Stomach (tissue), 9 donors: ENCODE results near the gene TADA2A. TPM values are rescaled to one million over a fixed set of nuclear protein-coding genes. Genes with fewer than 3 reads are reported as not detected.
A peak's percentile ranks its signal among the peaks of the same experiment; 100 is the strongest.

Source experiments
- DNase-seq, 2 donors: peaks; one replicate each; pipeline versions ENCODE4 v3.0.0 to v3.0.0-alpha.2; 2013 to 2019
- H3K27ac ChIP-seq, 5 donors: fragments of 200-600 bp in 4 of 5; sonication (generic) in 4 of 5; one replicate each; pipeline ENCODE4 v1.5.1; 2013 to 2019; ENCODE audit warnings: mild to moderate bottlenecking in 1 of 5, moderate library complexity in 1 of 5
- H3K27me3 ChIP-seq, 3 donors: fragments of 200-600 bp; sonication (generic); one replicate each; pipeline ENCODE4 v1.5.1; 2017 to 2019; ENCODE audit warnings: mixed run types in 1 of 3
- H3K36me3 ChIP-seq, 4 donors: fragments of 200-600 bp; sonication (generic); 1 replicate in 3 of 4; 2 replicates in 1 of 4; pipeline ENCODE4 v1.5.1; 2016 to 2019
- H3K4me1 ChIP-seq, 4 donors: fragments of 200-600 bp; sonication (generic); one replicate each; pipeline ENCODE4 v1.5.1; 2016 to 2019
- H3K4me3 ChIP-seq, 4 donors: fragments of 200-600 bp; sonication (generic) in 3 of 4; one replicate each; pipeline ENCODE4 v1.5.1; 2016 to 2019; ENCODE audit warnings: mild to moderate bottlenecking in 1 of 4
- H3K9me3 ChIP-seq, 4 donors: fragments of 200-600 bp; sonication (generic); one replicate each; pipeline ENCODE4 v1.5.1; 2016 to 2019
- EP300 ChIP-seq: sonication (generic); formaldehyde crosslinking; IDR thresholded peaks from one replicate; pipeline ENCODE4 v1.6.1; 2017; ENCODE audit warnings: antibody characterized with exemption
- POLR2A ChIP-seq, 4 donors: fragments of 450-650 bp; IDR thresholded peaks; one replicate each; pipeline ENCODE4 v1.6.1; 2016; ENCODE audit warnings: antibody characterized with exemption in 4 of 4, control low read depth in 2 of 4, mild to moderate bottlenecking in 1 of 4, moderate library complexity in 1 of 4
- POLR2AphosphoS5 ChIP-seq, 3 donors: sonication (generic); formaldehyde crosslinking; IDR thresholded peaks; one replicate each; pipeline ENCODE4 v1.6.1; 2016; ENCODE audit warnings: antibody characterized with exemption in 3 of 3
- WGBS, 5 donors: extraction: QIAGEN DNeasy Blood & Tissue Kit in 3 of 5; methylation state at CpG; one replicate each; pipeline versions ENCODE4 v1.1.5 to v1.1.7; 2013 to 2018; 5-methylcytosine and 5-hydroxymethylcytosine counted together
- intact Hi-C: fragments of 100-400 bp; cut with DNase I; formaldehyde crosslinking; loops from one replicate; pipeline ENCODE4 v1.15.1; 2023; ENCODE audit warnings: low total_unique reads
- polyA plus RNA-seq, 3 donors: library from polyadenylated mRNA; stranded (reverse); fragments of 200-250 nt; gene quantifications; one replicate each; pipeline ENCODE4 v1.2.3, GENCODE V29; 2013
- total RNA-seq, 5 donors: library from RNA; depleted of rRNA; stranded (reverse); fragments of >200 nt; gene quantifications; one replicate each; pipeline versions ENCODE4 v1.1.0 to v1.2.3, GENCODE V29; 2014 to 2016
- TF ChIP-seq, protein P1 (sequence below), 7 experiments: fragments of 450-650 bp in 4 of 7; fragments of 200-600 bp in 3 of 7; sonication (generic) in 3 of 7; IDR thresholded peaks; one replicate each; pipeline ENCODE4 v1.5.1; 2016 to 2019; ENCODE audit warnings: antibody characterized with exemption in 7 of 7, control low read depth in 2 of 7, mild to moderate bottlenecking in 1 of 7
- donor health status: healthy with polysubstance abuse.
- donor health status: Bipolar disorder and iron deficiency.
- donor health status: healthy.

Gene TADA2A
- total and polyA plus RNA-seq, 8 donors, result 6.5 to 54.3 (median 9.3) TPM

DNA sequence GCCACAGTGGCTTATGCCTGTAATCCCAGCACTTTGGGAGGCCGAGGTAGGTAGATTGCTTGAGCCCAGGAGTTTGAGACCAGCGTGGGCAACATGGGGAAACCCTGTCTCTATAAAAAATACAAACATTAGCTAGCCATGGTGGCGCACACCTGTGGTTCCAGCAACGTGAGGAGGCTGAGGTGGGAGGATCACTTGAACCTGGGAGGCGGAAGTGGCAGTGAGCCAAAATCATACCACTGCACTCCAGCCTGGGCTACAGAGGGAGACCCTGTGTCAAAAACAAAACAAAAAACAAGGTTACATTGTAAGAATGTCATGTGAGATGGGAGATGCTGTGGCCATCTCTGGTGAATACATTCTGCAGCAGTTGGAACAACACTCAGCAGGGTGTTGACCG, 96.5 kb downstream of the TADA2A start:
- intact Hi-C loops, result no loop called here
- no peak for DNase-seq
- Histone ChIP-seq H3K4me1 (peaks cover 0 to 17% (median 4%) of the 10 kb centered on the region in 4 donors), H3K4me3 (no peak overlapping the region), H3K27me3 (no peaks in the 10 kb centered on the region), H3K9me3 (no peaks in the 10 kb centered on the region), H3K27ac (no peak overlapping the region), H3K36me3 (no peaks in the 10 kb centered on the region)
- 88 to 97% (median 95%) methylated on average over 6 of the region's 6 CpGs for WGBS, 5 donors
- TF ChIP-seq, protein P1, sequence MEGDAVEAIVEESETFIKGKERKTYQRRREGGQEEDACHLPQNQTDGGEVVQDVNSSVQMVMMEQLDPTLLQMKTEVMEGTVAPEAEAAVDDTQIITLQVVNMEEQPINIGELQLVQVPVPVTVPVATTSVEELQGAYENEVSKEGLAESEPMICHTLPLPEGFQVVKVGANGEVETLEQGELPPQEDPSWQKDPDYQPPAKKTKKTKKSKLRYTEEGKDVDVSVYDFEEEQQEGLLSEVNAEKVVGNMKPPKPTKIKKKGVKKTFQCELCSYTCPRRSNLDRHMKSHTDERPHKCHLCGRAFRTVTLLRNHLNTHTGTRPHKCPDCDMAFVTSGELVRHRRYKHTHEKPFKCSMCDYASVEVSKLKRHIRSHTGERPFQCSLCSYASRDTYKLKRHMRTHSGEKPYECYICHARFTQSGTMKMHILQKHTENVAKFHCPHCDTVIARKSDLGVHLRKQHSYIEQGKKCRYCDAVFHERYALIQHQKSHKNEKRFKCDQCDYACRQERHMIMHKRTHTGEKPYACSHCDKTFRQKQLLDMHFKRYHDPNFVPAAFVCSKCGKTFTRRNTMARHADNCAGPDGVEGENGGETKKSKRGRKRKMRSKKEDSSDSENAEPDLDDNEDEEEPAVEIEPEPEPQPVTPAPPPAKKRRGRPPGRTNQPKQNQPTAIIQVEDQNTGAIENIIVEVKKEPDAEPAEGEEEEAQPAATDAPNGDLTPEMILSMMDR (IDR thresholded peaks at IDR 0.05), result no peak
- TF ChIP-seq POLR2AphosphoS5 (IDR thresholded peaks at IDR 0.05), result no peak

DNA sequence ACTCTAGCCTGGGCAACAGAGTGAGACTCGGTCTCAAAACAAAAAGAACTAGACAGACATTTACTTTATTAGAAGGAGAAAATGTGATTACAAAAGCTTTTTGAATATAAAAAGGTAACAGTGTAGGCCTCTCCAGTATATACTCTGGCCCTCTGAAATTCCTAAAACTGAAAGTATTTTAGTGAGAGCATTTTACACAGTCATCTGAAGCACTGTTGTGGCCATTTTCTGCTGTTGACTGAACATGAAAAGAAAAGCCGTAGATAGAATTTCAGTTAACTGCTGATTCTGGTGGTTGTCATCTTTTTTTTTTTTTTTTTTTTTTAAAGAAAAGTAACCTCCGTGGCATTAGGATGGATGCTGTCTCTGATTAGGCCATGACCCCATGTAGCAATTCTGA, 98.6 kb downstream of the TADA2A start:
- Histone ChIP-seq H3K27ac (no peak overlapping the region), H3K4me3 (no peak overlapping the region), H3K4me1 (peaks cover 0 to 17% (median 4%) of the 10 kb centered on the region in 4 donors), H3K27me3 (no peaks in the 10 kb centered on the region), H3K9me3 (no peaks in the 10 kb centered on the region), H3K36me3 (no peaks in the 10 kb centered on the region)
- 84 to 91% (median 87%) methylated on average over 3 of the region's 3 CpGs for whole genome bisulfite sequencing, 5 donors
- intact Hi-C loops, result no loop called here
- DNase-seq, result no peak
- TF ChIP-seq, protein P1 (IDR thresholded peaks at IDR 0.05), result no peak
- no peak for TF ChIP-seq POLR2AphosphoS5 (IDR thresholded peaks at IDR 0.05)

DNA sequence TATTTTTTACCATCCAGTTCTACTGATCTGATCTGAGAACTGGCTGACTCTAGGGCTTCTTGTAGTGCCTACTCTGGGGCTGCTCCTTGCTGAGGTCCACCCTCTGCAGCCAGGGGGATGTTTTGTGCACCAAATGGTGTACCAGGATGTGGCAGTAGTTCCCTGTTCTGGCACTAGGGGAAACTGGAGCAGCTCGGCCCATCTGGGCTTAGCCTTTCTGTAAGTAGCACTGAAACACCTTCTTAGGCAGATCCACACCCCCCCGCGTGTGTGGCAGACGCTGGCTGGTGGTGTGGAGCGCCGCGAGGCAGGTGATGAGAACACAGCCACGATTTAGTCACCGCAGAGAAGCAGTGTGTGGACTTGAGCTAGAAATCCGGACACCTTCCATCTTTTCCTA, 100.0 kb downstream of the TADA2A start:
- DNase-seq, result peak in 1 of 2 donors; percentile 42
- 57 to 73% (median 64%) methylated on average over 10 of the region's 10 CpGs for WGBS, 5 donors

DNA sequence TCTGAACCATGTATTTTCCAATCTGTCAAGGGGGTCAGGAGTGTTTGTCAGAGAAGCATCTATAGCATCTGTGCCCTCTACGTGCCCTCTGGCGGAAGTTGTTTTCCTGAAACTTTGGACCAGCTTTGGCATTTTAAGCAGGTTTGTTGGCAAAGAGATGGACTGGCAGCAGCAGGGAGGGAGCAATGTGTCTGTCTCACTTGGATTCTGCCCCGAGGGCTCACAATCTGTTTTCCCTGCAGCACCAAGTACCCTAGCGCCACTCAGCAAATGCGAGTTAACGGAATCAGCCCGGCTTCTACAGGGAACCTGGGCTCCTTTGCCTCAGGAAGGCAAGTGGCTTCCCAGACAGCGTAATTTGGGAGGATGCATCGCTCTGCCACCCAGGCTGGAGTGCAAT, 100.4 kb downstream of the TADA2A start:
- H3K27me3 ChIP-seq, result no peaks in the 10 kb centered on the region
- no peak for DNase-seq
- H3K4me1 ChIP-seq, result peaks cover 0 to 13% (median 4%) of the 10 kb centered on the region in 4 donors
- intact Hi-C loops, result no loop called here
- H3K4me3 ChIP-seq, result no peak overlapping the region
- WGBS, 5 donors, result 88 to 96% (median 94%) methylated on average over 9 of the region's 9 CpGs
- H3K36me3 ChIP-seq, result peaks cover 1 to 3% (median 2%) of the 10 kb centered on the region in 4 donors
- no peaks in the 10 kb centered on the region for H3K9me3 ChIP-seq
- no peak overlapping the region for H3K27ac ChIP-seq
- TF ChIP-seq POLR2A (IDR thresholded peaks at IDR 0.05) (no peak), EP300 (no peak), POLR2AphosphoS5 (IDR thresholded peaks at IDR 0.05) (no peak)
- TF ChIP-seq, protein P1 (IDR thresholded peaks at IDR 0.05), result no peak

More for the DNA sequence above, 100.0 kb downstream of the TADA2A start:
- Histone ChIP-seq H3K4me1 (peaks cover 0 to 17% (median 4%) of the 10 kb centered on the region in 4 donors), H3K27me3 (no peaks in the 10 kb centered on the region), H3K36me3 (no peaks in the 10 kb centered on the region), H3K4me3 (no peak overlapping the region), H3K27ac (no peak overlapping the region), H3K9me3 (no peaks in the 10 kb centered on the region)
- intact Hi-C loops, result no loop called here
- no peak for TF ChIP-seq POLR2AphosphoS5 (IDR thresholded peaks at IDR 0.05)
- TF ChIP-seq EP300, result no peak
- TF ChIP-seq, protein P1 (IDR thresholded peaks at IDR 0.05), result peak in 5 of 7 experiments; percentile 8 to 45 (median 33)
- TF ChIP-seq POLR2A (IDR thresholded peaks at IDR 0.05), result no peak
